ENCODE data around the gene HS3ST5. TPM values are rescaled to one million over a fixed set of nuclear protein-coding genes. Genes with fewer than 3 reads are reported as not detected.
"Not testable (repeated sequence)": the region's sequence is repeated elsewhere in the genome, so short reads cannot be mapped to it uniquely, and the experiment has no call there.

HS3ST5 gene
- total RNA-seq, 1 donor: not detected

DNA sequence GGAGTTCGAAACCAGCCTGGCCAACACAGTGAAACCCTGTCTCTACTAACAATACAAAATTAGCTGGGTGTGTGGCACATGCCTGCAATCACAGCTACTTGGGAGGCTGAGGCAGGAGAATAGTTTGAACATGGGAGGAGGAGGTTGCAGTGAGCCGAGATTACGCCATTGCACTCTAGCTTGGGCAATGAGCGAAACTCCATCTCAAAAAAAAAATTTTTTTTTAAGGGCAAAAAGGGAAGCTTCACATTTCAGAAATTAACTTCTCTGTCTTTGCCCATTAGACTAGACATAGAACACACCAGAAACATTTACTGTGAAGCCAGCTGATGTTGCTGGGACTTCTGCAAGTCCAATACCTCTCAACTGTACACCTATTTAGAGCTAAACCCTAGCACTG, 281.1 kb downstream of the HS3ST5 start:
- no peak for DNase-seq (ENCODE audit: low read depth in 2 of 3, low spot score in 2 of 3)

DNA sequence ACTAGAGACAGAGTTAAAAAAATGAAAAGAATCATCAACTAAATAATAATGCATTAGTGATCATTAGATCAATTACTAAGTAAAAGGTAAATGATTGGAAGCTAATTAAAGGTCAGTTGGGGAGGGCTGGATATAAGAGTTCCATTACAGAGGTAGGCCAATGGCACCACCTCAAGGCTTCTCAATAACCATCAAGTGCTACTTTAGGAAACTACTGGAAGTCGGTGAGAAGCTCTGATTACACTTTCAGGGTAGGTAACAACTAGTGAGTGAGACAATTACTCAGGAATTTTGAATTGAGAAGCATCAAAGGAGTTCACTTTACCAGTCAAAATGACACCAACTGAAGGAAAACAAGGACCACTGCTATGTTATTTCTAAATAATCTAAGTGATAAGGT, 281.7 kb downstream of the HS3ST5 start:
- DNase-seq (ENCODE audit: low read depth in 2 of 3, low spot score in 2 of 3): no peak

DNA sequence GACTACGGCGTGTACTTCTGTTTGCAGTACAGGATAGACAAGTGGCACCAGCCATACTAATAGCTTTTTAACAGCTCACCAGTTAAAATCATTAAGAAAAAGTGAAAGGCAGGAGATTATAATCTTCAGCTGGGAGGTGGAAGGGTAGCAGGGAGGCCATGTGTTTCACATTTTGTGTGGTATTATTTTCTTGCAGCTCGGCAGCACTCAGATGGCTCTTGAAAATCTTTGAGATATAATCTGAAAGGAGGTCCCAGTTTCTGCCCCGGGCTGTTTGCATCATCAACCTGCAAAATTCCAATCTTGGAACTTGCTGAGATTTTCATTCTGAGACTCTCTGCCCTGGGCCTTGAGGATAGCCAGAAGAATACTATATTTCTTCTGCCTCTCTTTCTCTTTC, 284.4 kb downstream of the HS3ST5 start:
- no peak for DNase-seq (ENCODE audit: low read depth in 2 of 3, low spot score in 2 of 3)

DNA sequence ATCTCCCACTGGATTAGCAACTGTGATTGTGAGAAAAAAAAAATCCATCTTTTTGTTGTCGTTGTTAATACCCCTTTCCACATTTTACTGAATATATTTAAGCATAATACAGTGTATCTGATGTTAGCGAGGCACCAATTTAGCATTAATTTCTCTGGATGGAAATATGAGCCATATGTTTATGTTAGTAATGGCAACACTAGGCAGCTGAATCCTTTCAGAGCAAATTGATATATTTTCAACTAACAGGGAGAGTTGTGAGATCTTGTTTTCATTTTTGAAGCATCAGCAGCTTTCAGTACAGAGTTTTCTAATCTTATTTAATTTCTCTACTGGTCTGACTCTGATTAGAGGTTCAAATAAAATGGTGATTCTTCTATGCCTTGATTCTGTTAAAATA, 287.1 kb downstream of the HS3ST5 start:
- DNase-seq (ENCODE audit: low read depth in 2 of 3, low spot score in 2 of 3): no peak

DNA sequence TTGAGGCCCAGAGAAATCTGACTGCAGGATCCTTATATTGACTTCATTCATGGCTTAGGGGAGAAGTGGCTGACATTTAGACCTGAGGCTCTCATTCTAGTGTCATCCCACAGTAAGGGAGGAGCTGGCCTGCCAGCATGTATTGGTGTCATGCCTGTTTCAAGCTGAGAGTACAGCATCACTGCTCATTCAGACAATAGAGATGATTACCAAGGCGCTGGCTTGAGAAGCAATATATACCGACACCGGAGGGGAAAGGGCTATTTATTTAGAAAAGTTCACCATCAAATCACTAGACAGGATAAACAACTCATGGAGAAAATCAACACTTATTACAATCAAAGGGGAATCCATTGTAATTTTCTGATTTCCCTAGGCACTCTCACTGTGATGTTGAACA, 287.5 kb downstream of the HS3ST5 start:
- DNase-seq (ENCODE audit: low read depth in 2 of 3, low spot score in 2 of 3): no peak

DNA sequence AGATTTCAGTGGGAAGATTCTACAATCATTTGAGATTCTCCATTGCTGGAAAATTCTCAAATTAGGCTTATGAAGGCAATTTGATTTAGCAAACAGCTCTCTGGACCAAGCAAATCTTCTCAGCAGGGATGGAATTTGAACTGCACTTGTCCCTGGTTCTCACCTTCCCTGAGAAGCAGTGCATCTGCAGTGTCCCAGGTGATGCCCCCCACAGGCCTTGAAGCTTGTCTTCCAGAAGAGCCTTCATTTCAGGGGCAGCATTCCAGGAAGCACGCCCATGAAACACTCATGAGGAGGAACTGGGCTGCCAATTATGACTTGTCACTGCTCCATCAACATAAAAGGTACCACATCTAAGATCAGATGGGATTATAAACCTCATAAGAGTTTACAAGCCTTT, 289.0 kb downstream of the HS3ST5 start:
- DNase-seq (ENCODE audit: low read depth in 2 of 3, low spot score in 2 of 3): no peak

DNA sequence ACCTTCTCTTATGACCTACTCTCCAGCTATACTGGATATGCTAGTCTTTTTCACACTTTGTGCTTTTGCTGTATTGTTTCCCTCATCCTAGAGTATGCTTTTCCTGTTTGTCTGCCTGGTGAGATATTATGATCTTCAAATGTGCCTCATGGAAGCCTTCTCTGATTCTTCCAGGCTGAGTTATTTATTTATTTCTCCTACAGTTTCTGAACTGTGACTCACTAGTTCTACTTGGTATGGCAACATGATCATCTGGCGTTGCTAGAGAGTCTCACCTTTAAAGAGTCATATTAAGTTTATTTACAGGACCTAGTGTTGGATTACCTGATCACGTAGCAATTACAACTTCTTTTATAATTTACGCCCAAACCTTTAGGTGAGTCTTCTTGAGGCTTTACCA, 290.7 kb downstream of the HS3ST5 start:
- no peak for DNase-seq (ENCODE audit: low read depth in 2 of 3, low spot score in 2 of 3)

DNA sequence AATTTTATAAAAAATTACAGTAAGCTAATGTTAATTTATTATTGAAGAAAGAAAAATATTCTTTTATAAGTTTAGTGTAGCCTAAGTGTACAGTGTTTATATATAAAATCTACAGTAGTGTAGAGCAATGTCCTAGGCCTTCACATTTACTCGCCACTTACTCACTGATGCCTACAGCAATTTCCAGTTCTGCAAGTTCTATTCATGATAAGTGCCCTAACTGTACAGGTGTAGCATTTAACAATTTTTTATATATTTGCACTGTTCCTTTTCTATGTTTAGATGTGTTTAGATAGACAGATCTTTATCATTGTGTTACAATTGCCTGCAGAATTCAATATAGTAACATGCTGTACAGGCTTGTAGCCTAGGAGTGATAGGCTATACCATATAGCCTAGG, 291.8 kb downstream of the HS3ST5 start:
- DNase-seq (ENCODE audit: low read depth in 2 of 3, low spot score in 2 of 3): no peak

DNA sequence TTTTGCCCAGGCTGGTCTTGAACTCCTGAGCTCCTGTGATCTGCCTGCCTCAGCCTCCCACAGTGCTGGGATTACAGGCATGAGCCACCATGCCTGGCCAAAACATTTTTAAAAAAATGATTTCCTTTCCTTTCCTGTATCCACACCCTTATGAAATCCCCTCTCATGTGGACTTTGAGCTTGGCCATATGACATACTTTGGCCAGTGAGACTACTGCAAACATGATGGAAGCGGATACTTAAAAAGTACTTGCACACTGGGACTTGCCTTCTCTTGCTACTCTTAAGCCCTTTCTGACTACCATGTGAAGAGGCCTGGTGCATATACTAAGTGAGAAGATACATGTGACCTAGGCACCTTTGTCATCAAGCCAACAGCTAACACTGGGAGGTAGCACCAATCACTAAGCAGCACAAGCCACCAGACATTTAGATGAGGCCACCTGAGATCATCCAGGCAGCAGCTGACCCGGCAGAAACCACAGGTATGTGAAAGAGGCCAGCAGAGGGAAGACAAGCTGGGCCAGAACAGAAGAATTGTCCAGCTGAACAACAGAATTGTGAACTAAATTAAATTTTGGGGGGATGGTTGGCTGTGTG, 293.4 kb downstream of the HS3ST5 start:
- no peak for DNase-seq (ENCODE audit: low read depth in 2 of 3, low spot score in 2 of 3)

DNA sequence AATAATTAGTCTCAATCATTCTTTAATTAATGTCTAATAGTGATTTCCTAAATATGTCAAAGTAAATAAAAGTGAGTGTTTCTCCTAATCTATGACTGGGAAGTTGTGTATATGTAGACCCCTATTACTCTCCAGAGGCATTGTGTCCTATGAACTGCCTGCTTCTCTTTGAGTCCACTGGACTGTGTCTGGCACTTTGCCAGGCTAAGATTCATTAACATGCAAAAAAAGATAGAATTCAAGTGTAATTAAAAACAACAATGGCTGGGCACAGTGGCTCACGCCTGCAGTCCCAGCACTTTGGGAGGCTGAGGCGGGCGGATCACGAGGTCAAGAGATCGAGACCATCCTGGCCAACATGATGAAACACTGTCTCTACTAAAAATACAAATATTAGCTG, 298.3 kb downstream of the HS3ST5 start:
- not testable (repeated sequence) for DNase-seq (ENCODE audit: low read depth in 2 of 3, low spot score in 2 of 3)

DNA sequence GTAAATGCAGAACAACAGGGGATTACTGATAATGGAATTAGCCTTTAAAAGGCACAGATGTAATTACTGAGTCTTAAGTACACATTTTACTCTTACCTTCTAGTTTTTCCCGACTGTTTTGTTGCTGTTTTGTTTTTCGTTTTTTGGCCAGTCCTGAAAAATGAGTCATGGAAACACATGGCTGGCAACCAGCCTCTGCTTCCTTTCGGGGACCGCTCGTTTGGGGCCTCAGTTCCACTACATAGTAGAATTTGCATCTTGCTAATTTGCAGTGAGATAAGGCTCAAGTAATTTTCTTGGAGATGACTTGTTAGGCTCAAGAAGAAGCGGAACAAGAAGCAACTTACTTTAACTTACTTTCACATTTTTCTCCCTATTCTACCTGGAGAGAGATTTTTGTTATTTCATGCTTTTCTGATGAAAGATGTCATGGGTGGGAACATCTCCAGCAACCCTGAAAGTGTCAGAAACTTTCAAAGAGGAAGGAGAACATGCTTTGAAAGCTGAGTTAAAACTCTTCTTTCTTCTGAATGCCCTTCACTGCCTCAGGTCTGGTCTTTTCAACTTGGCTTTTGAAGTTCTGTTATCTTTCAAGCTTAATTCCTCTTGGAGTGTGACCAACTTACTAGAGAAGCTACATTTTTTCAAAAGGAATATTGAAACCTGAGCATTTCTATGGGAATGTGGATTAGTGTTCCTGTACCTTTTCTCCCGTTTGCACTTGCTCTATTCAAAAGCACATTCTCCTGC, 300.4 kb downstream of the HS3ST5 start:
- no peak for DNase-seq (ENCODE audit: low read depth in 2 of 3, low spot score in 2 of 3)

DNA sequence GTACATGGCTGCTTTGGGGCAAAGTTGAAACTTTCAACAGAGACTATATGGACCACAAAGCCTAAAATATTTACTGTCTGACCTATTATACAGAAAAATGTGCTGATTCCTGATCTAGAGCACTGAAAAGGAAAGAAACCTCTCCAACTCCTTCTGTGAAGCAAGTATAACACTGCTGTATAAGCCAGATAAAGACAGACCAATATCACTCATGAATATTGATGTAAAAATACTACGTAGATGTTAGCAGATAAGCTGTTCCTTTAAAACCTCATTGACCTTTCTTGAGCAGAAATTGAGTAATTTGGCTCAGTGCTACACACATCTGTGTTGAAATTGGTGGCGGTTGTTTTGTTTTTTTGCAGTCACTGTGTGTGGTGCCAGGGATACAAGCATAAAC, 302.0 kb downstream of the HS3ST5 start:
- DNase-seq (ENCODE audit: low read depth in 2 of 3, low spot score in 2 of 3): no peak

DNA sequence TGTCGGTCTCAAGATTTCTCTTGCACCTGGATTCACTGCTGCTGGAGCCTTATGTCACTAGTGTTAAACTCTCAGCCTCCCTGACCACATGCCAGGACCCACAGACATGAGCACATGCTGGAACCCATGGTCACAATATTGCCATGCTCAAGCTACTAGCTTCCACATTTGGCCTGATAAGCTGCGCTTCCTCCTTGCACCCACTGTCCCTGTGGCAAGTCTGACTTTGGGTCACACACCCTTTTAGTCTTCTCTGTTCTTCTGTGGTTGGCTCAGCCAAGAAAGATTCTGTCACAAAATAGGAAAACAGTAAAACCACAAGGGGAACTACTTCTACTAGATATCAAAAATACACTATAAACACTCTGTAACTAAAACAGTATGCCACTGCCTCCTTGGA, 303.0 kb downstream of the HS3ST5 start:
- no peak for DNase-seq (ENCODE audit: low read depth in 2 of 3, low spot score in 2 of 3)

DNA sequence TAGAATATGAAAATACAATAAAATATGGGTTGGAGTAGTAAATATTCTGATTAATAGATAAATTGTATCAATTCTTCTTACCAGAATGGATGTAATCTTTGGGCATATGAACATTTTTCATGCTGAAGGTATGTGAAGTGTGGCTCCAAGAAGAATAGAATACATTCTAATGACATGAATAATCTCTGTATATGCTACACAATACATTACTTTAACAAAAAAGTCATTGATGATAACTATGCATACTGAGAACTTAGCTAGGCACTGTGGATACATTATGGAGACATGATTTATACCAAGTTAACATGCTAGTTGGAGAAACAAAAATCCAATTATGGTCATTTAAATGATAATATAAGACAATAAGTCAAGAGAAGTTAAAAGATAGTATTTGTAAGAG, 309.2 kb downstream of the HS3ST5 start:
- no peak for DNase-seq (ENCODE audit: low read depth in 2 of 3, low spot score in 2 of 3)

DNA sequence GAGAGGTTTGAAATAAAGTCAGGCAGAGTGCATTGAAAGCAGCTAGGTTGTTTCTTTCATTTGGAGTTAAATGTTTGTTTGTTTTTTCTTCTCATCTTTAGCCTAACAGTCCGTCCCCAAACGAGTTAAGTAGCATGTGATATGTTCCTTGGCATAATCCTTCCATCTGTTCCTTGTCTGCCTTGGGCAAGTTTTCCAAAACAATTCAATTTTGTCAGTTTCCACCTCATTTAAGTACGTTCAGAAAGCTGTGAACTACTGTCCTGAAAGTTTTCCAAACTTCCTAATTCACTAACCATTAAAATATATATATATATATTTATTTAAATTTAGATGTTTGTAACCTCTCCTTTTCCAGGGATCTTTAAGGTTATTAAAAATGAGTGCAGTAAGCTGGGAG, 310.1 kb downstream of the HS3ST5 start:
- no peak for DNase-seq (ENCODE audit: low read depth in 2 of 3, low spot score in 2 of 3)

DNA sequence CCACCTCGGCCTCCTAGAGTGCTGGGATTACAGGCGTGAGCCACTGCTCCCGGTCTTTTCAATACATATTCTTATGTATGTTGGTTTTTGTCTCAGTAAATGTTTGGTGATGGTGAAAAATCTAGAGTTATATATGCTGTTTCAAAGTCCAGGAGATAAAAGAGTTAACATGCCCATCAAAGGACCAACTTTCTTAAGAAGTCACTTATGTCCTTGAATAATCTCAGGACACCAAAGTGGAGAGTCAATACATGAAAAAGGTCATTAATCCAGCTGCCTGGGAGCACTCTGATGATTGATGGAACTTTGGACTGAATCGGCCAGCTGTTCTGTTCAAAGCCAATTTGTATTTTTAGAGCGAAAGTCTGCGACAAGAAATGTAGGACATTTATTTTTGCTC, 312.1 kb downstream of the HS3ST5 start:
- DNase-seq (ENCODE audit: low read depth in 2 of 3, low spot score in 2 of 3): no peak

DNA sequence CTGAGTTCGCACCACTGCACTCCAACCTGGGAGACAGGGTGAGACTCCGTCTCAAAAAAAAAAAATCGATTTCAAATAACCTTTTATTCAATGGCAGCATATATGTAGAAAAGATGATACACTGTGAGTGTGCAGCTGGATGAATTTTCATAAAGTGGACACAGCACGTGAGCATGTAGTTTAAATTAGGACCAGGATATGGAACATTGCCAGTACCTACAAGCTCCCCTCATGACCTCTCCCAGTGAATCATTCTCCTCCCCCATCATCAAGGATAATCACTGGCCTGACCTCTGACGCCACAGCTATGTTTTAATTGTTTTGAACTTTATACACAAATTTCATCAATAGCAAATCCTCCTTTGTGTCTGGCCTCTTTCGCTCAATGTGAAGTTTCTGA, 318.1 kb downstream of the HS3ST5 start:
- DNase-seq (ENCODE audit: low read depth in 2 of 3, low spot score in 2 of 3): no peak

DNA sequence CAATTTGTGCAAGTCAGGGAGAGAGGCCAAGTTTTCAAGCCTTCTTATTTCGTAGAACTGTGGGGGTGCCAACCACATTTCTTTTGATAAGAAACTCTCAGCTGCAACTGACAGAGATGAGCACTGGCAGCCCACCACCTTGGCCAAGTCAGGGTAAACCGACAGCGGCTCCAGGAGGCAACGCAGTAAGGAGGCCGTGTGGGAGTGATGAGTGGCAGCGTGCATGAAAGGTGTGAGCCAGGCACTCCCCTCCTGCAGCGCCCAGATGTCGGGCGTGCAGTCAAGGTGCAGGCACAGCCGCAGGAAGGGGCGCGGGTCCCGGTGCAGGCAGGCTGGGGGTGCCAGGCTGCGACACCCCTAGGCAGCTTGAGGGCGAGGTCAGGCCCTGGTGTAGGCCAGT, 322.6 kb downstream of the HS3ST5 start:
- DNase-seq (ENCODE audit: low read depth in 2 of 3, low spot score in 2 of 3): no peak

DNA sequence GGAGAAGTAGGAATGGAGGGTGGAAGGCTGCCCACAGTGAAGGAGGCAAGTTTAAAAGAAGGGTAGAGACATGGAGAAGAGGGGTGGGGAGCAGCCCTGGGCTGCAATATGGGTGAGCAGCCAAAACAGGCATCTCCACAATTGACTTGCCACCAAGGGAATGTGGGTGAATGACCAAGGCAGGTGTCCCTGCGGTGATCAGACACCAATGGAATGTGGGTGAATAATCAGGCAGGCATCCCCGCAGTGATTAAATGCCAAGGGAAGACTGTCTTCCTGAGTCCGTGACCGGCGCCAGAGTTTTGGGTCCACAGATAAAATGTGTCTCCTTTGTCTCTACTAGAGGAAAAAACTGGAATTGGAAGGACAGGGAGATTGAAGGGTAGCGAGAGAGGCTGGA, 325.7 kb downstream of the HS3ST5 start:
- DNase-seq (ENCODE audit: low read depth in 2 of 3, low spot score in 2 of 3): not testable (repeated sequence)

DNA sequence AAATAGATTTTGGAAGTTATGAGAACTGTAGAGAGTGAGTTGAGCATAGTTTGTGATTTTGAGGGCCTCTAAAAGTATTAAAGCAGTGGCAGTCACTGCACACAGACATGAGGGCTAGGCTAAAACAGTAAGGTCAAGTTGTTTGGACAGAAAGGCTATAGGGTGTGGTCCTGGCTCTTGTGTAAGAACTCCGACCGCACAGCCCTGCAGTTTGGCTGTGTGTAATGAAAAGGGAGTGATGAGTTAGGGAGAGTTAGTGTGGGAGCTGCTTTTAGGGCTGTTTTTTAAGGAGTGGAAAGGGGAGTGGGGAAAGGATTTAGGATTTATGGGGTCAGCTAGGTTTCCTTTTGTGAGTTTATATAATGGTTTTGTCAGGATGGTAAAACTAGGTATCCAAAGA, 328.7 kb downstream of the HS3ST5 start:
- DNase-seq (ENCODE audit: low read depth in 2 of 3, low spot score in 2 of 3): not testable (repeated sequence)

DNA sequence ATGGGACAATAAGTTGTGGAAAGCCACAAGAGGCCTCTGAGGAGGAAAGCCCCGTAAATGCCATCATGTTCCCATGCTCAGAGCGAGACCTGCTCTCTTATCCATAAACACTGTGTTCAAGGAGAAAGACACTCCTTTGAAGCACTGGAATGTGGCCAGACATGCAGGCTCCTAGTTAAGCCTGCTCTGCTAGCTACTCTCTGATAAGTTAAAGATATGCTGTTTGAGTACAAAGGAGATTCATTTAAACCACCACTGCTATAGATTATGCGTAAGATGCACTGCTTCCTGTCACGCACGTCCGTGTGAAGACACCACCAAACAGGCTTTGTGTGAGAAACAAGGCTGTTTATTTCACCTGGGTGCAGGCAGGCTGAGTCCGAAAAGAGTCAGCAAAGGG, 331.3 kb downstream of the HS3ST5 start:
- not testable (repeated sequence) for DNase-seq (ENCODE audit: low read depth in 2 of 3, low spot score in 2 of 3)

DNA sequence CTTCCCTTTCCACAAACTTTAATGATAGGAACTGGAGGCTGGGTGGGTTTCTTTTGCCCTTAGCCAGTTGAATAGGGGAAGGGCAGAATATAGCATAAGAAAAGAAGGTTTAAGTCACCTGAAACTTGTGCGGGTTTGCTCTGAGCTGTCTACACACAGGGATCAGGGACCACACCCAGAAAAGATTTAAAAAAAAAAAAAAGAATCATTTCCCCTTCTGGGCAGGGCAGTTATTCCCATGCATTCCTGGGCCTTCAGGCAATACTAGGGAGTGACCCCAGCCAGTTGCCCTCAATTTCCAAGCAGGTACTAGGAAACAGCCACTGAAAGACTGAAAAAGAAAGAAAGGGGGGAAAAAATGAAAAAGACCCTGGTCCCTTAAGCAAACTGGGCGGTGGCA, 332.3 kb downstream of the HS3ST5 start:
- DNase-seq (ENCODE audit: low read depth in 2 of 3, low spot score in 2 of 3): no peak

DNA sequence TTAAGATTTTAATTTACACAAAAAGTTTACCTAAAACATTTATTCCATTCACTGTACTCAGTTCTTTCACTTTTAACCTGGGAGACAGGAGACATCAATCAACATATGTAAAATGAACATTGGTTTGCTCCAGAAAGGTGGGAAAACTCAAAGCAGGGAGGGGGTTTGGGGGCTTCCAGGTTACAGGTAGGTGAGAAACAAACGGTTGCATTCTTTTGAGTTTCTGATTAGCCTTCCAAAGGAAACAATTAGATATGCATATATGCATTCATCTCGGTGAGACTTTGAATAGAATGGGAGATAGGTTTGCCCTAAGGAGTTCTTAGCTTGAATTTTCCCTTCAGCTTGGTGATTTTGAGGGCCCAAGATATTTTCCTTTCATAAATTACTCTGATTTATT, 333.6 kb downstream of the HS3ST5 start:
- no peak for DNase-seq (ENCODE audit: low read depth in 2 of 3, low spot score in 2 of 3)

Data from hematopoietic multipotent progenitor cell (in vitro differentiated cells).